Measurements from ENCODE around the gene DHX29.

The DHX29 gene

GRCh38 chr5:55307383-55308253 is at the start of gene DHX29, which contains the start of gene MTREX (continued):
- TF ChIP-seq ZNF280D (tag by site-specific recombination; IDR thresholded peaks at IDR 0.05) (no peak), ZNF362 (tag by site-specific recombination; IDR thresholded peaks at IDR 0.05) (peak; percentile 99), ZNF677 (tag by site-specific recombination; IDR thresholded peaks at IDR 0.05) (no peak), ZBTB48 (tag by site-specific recombination; IDR thresholded peaks at IDR 0.05) (peak; percentile 54), ZNF2 (tag by site-specific recombination; IDR thresholded peaks at IDR 0.05) (peak; percentile 82), TRIM28 (IDR thresholded peaks at IDR 0.05; ENCODE audit: borderline replicate concordance, low read length) (no peak)

- Histone ChIP-seq H3K36me3 (ENCODE audit: control insufficient read depth in 2 of 2, insufficient read depth in 1 of 2, low read length in 2 of 2) (peaks cover 23 to 78% of the 10 kb centered on the region in 2 experiments), H3K27ac (ENCODE audit: extremely low read depth, low read depth, low read length) (no peak overlapping the region), H3K9me3 (ENCODE audit: control insufficient read depth, insufficient read depth, low read depth, low read length) (no peaks in the 10 kb centered on the region), H3K4me1 (ENCODE audit: control insufficient read depth, insufficient read depth, low read length) (no peaks in the 10 kb centered on the region), H3K4me3 (ENCODE audit: low read depth, low read length) (no peak overlapping the region)
- ChIA-PET POLR2A (no interaction called here), CTCF (no interaction called here)
- TF ChIP-seq ZNF18 (tag by site-specific recombination; IDR thresholded peaks at IDR 0.05), result no peak
- TF ChIP-seq PRDM4 (tag by site-specific recombination; IDR thresholded peaks at IDR 0.05), result no peak
- TF ChIP-seq ZNF366 (tag by site-specific recombination; conservative IDR thresholded peaks at IDR 0.05), result no peak
- no peak for TF ChIP-seq ZNF280C (tag by site-specific recombination; IDR thresholded peaks at IDR 0.05)
- no peak for TF ChIP-seq SETDB1 (IDR thresholded peaks at IDR 0.05; ENCODE audit: insufficient read length, low read length)
- no peak for TF ChIP-seq ZNF138 (tag by site-specific recombination; IDR thresholded peaks at IDR 0.05; ENCODE audit: borderline replicate concordance)
- TF ChIP-seq ZNF521 (tag by site-specific recombination; IDR thresholded peaks at IDR 0.05), result no peak
- no peak for TF ChIP-seq ZNF664 (tag by site-specific recombination; IDR thresholded peaks at IDR 0.05)
- no peak for TF ChIP-seq ZNF830 (tag by site-specific recombination; IDR thresholded peaks at IDR 0.05; ENCODE audit: low read depth)
- no peak for TF ChIP-seq ZNF223 (tag by site-specific recombination; IDR thresholded peaks at IDR 0.05)
- TF ChIP-seq ZBTB10 (tag by site-specific recombination; IDR thresholded peaks at IDR 0.05), result no peak
Observed at GRCh38 chr5:55356896-55357295, 49.4 kb upstream of the DHX29 start.

Measured in HEK293 (cell line).